Activated naive CD4-positive, alpha-beta T cell treated with Interleukin-2 at 50 U/mL for 16 hours (primary cell): ENCODE results near the gene PDE4B.

Experiments used
- DNase-seq: peaks from one replicate; pipeline ENCODE4 v3.0.0-alpha.2; 2020

The PDE4B gene

GRCh38 chr1:66246351-66247269, 453.9 kb downstream of the PDE4B start:
- no peak for DNase-seq

DNA sequence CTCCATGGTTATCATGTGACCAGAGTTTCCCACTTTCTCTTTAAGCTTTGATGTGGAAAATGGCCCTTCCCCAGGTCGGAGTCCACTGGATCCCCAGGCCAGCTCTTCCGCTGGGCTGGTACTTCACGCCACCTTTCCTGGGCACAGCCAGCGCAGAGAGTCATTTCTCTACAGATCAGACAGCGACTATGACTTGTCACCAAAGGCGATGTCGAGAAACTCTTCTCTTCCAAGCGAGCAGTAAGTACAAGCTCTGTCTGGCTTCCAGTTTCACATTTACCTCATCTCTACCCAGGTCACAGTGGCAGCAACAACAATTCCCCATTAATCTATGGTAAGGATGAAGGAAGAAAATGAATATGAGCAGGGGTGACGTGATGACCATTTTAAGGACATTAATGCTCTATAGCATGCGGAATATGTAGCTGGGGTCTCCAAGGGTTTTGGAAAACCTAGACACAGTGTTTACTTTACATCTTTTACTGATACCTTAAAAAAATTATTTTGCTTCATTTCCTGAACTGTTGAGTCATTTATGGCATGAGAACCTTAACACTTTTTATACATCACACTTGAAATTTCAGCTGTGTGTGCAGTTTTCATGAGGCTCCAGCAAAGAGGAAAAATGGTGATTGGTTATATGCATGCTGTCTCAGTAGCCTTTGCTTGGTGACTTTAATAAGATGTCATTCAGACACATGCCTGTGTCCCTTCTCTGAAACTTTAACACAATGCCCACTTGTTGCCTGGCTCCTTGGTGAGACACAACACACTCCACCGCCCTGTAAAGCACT, 454.9 kb downstream of the PDE4B start:
- DNase-seq, result peak; percentile 59

DNA sequence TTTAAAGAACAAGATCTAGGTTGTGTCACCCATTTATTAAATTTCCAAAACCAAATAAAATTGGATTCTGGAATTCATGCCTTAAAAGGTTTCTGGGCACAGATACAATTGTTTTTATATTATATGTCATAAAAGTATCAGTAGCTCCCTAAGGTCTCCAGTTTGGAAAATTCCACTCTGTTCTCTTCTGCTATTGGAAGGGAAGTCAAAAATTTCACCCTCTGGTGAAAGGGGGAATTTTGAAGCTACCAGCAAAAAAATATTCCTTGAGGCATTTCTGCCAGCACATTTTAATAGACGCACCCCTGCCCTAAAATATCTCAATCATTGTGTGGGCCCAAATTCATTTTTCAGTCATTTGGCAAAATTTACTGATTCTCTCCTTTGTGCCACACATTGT, 455.6 kb downstream of the PDE4B start:
- DNase-seq, result no peak

DNA sequence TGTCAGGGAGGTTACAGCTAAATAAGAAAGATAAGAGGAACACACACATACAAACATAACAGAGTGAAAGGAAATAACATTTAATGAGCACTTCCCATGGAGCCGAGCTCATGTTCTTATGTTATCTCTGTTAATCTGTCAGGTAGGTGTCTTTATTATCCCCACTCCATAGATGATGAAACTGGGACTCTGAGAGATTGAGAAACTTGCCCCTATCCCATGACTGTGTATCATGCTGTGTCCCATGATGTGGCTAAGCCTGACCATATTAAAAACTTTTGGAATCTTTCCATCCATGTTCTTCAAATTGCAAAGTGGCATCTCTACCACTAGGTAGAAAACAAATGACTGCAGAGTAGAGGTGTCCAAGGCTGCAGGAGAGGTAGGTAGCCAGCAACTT, 456.1 kb downstream of the PDE4B start:
- no peak for DNase-seq

DNA sequence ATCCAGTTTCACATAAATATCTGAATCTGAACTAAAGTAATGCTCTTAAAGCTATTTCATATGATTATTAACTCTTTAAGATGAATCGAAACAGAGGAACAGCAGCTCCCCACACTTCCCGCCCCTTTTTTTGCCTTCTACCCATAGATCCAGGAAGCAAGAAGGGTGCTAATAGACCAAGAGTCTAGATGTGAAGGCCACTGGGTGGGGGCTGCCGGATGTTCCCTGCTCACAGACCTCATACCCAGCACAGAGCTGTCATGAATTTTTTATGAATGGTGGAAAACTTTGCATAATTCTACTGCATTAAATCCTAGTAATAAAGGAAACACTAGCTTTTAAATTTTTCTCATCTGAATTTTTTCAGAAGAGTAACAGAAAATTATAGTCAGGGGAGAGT, 457.4 kb downstream of the PDE4B start:
- DNase-seq, result no peak

GRCh38 chr1:66250478-66250877, 457.8 kb downstream of the PDE4B start:
- DNase-seq, result no peak

- no peak for DNase-seq
Observed at GRCh38 chr1:66251546-66251945, 458.9 kb downstream of the PDE4B start.

GRCh38 chr1:66253330-66253921, 460.7 kb downstream of the PDE4B start:
- no peak for DNase-seq

GRCh38 chr1:66254785-66255184, 462.1 kb downstream of the PDE4B start:
- no peak for DNase-seq

- no peak for DNase-seq
Observed at GRCh38 chr1:66256629-66257572, 464.2 kb downstream of the PDE4B start.

DNA sequence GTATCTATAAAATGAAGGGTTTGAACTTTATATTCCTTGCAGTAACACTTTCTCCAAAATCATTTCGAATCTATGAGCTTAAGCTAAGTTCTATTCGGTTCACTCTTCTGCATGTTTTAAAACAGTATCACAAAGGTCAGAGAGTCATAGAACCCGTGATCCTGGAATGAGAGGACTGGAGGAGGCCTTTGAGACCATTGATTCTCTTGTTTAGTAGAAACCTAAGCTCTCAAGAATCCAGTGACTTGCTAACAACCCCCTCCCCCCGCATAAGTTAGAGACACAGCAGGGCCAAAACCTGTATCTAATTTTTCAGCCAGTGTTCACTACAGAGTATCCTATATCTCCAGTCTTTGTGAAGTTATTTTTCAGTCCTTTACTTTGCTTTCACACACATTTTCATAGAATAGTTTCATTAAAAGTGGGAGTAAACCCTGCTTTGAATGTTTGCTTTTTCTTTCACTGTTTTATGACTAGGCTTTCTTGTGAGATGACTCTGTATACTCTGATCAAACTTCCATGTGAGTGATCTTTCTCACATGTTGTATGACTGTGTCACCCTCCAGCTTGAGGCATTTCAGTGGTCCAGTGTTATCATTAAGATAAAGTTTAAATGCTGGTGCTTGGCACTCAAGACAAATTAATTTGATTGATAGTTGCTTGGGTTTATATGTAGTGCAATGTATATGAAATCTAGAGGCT, 465.9 kb downstream of the PDE4B start:
- no peak for DNase-seq

DNA sequence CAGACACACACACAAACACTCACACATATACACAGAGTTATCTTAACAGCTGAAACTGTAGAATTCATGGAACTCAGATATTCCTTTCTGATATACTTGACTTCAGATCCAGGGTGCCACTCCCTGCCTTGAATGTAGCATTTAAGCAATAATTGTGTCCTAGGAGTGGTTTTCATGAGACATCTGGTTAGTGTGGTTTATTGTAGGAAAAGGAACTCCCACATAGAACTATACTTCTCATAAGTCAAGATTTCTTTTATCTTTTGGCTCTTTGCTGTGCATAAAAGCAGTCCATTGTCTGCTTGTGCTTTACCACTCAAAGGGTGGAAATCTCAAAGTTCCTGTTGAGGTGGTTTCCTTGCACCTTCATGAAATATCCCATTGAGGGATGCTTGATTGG, 468.7 kb downstream of the PDE4B start:
- DNase-seq, result no peak

GRCh38 chr1:66262208-66262963, 469.7 kb downstream of the PDE4B start:
- DNase-seq, result no peak

- no peak for DNase-seq
Observed at GRCh38 chr1:66265268-66265667, 472.6 kb downstream of the PDE4B start.

GRCh38 chr1:66265796-66266195, 473.1 kb downstream of the PDE4B start:
- DNase-seq, result no peak

DNA sequence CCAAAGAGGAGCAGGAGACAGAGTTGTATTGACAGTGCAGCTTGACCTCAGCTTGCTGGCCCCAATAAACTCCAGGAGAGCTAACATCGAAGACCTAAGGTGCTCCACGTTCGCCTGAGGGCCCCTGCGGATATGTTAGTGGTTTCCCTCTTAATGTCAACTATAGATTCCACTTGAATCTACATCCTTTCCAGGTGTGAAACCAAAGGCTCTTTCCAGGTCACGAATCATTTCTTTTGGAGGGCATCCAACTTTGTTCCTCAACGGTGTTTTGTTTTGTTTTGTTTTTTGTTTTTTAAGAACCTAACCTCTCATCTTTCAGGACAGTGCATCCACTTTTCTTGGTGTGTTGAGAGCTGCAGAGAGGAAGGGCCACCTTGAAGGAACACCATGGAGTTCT, 473.7 kb downstream of the PDE4B start:
- no peak for DNase-seq

DNA sequence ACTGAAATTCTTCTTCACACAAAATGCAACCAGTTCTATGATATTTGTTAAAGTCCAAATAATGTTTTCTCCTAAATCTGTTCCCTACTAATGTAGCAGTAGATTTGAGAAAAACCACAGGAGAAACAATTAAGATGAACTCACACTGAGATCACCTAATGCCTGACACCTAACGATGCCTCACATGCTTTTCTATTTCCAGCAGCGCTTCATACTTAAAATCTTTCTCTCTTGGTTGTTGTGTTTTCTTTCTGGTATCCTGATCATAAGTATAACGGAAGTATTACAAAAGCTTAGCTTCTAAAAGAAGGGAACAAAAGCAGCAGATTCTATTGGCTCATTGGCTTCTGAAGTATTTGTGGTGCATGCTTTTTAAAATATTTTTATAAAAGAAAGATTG, 474.1 kb downstream of the PDE4B start:
- DNase-seq, result no peak

- no peak for DNase-seq
Observed at GRCh38 chr1:66267201-66267940, 474.7 kb downstream of the PDE4B start.

DNA sequence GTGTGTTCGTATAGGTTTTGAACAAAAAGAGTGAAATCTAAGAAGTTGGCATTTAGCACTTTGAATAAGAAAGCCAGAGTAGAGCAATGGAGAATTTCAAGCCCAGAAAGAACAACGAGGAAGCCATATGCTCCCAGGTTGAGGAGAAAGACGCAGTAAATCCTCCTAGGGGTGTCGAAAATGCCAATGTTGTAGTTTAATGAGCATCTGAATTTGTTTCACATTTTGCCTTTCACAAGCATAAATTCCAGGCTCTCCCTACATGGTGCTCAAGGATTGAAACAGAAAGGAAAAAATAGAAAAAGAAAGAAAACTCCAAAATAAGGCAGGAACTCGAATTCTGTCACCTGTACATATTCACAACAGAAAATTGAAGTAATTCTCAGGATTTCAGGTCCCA, 476.5 kb downstream of the PDE4B start:
- no peak for DNase-seq

DNA sequence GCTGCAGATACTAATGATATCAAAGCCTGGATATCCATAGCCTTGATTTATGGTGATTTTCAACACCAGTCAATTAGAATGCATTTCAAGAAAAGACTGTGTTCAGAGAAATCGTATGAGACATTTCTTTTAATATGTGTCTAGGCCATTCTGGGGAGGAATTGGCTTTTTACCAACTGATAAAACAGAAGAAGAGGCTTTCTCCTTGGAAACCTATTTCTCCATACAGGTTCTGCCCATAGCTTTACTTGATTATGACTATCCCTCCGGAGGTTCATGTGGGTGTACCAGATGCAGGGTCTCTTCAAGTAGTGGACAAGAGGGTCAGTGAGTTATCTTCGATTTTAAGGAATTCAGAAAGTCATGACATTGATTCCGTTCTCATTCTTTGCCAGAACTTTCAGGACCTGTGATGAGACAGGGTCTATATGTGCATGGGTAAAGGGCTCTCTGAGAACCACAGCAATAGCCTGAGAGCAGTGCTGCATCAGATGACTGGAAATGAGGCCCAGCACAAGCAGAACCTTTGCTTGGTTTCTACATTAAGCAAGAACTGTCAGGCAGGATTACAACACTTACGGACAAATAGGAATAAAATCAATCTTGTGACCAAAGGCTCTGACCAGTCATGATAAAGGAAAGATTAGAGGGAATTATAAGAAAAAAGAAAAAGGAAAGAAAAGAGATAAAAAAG, 477.6 kb downstream of the PDE4B start:
- no peak for DNase-seq
